ENCODE data around the gene KHSRP.
"Not testable (repeated sequence)": the region's sequence is repeated elsewhere in the genome, so short reads cannot be mapped to it uniquely, and the experiment has no call there.

KHSRP gene

DNA sequence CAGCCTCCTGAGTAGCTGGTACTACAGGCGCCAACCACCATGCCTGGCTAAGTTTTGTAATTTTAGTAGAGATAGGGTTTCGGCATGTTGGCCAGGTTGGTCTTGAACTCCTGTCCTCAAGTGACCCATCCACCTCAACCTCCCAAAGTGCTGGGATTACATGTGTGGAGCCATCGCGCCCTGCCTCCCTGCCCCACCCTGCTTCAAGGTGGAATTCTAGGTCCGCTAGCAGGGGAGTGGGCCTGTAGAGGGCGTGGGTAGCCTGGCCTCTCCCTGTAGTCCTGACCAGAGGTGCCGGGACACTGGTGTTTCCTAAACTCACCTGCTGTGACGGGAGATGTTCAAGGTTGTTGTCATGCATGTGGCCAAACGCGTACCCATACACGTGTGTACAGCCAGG is 8.6 kb upstream of the KHSRP start:
- no peak for TF ChIP-seq HDGF (IDR thresholded peaks at IDR 0.05; ENCODE audit: borderline replicate concordance)
- TF ChIP-seq SUZ12 (IDR thresholded peaks at IDR 0.05) = no peak
- TF ChIP-seq, protein P1, sequence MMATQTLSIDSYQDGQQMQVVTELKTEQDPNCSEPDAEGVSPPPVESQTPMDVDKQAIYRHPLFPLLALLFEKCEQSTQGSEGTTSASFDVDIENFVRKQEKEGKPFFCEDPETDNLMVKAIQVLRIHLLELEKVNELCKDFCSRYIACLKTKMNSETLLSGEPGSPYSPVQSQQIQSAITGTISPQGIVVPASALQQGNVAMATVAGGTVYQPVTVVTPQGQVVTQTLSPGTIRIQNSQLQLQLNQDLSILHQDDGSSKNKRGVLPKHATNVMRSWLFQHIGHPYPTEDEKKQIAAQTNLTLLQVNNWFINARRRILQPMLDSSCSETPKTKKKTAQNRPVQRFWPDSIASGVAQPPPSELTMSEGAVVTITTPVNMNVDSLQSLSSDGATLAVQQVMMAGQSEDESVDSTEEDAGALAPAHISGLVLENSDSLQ (IDR thresholded peaks at IDR 0.05) = no peak
- TF ChIP-seq ZNF384 (IDR thresholded peaks at IDR 0.05) = no peak
- TF ChIP-seq ARNT (IDR thresholded peaks at IDR 0.05) = no peak
- no peak for TF ChIP-seq L3MBTL2 (conservative IDR thresholded peaks at IDR 0.05)
- TF ChIP-seq BHLHE40 (IDR thresholded peaks at IDR 0.05; ENCODE audit: borderline replicate concordance) = no peak
- TF ChIP-seq NFRKB (IDR thresholded peaks at IDR 0.05) = no peak

DNA sequence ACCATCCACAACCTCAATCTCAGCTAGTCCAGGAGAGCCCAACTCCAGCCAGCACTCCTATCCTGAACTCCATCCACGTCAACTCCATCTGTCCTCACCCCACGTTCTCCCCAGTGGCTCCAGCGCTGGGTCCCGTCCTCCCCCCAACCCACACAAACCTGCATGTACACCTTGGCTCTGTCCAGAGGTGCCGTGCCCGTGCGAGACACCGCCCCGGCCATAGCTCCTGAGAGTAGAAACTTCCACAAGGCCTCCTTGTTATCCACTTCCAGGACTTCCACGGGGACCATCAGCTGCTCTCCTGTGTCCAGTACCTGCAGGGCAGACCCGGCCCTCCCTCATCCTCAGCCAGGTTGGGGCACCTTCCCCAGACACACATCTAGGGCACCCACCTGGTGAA is 7.3 kb upstream of the KHSRP start:
- POLR2A ChIA-PET = no interaction called here
- CTCF ChIA-PET = no interaction called here
- no peak for TF ChIP-seq FOXK2 (IDR thresholded peaks at IDR 0.05)
- no peak for TF ChIP-seq SUZ12 (IDR thresholded peaks at IDR 0.05)
- TF ChIP-seq ELF4 (IDR thresholded peaks at IDR 0.05) = no peak
- no peak for TF ChIP-seq FOXM1 (IDR thresholded peaks at IDR 0.05; ENCODE audit: borderline replicate concordance)
- no peak for TF ChIP-seq BHLHE40 (IDR thresholded peaks at IDR 0.05; ENCODE audit: borderline replicate concordance)
- no peak for TF ChIP-seq L3MBTL2 (conservative IDR thresholded peaks at IDR 0.05)
- no peak for TF ChIP-seq FOXA1 (IDR thresholded peaks at IDR 0.05)
- TF ChIP-seq SP1 (IDR thresholded peaks at IDR 0.05) = no peak
- no peak for TF ChIP-seq TARDBP (IDR thresholded peaks at IDR 0.05)
- TF ChIP-seq ARNT (IDR thresholded peaks at IDR 0.05) = no peak
- no peak for TF ChIP-seq LEF1 (IDR thresholded peaks at IDR 0.05; ENCODE audit: borderline replicate concordance)
- TF ChIP-seq NFRKB (IDR thresholded peaks at IDR 0.05) = no peak
- TF ChIP-seq, protein P1 (IDR thresholded peaks at IDR 0.05) = no peak
- no peak for TF ChIP-seq CTBP1 (IDR thresholded peaks at IDR 0.05; ENCODE audit: borderline replicate concordance)
- no peak for TF ChIP-seq ZNF384 (IDR thresholded peaks at IDR 0.05)
- no peak for TF ChIP-seq HDGF (IDR thresholded peaks at IDR 0.05; ENCODE audit: borderline replicate concordance)
- no peak for DNase-seq (ENCODE audit: extremely low spot score)

More for the DNA sequence above, 8.6 kb upstream of the KHSRP start:
- ChIA-PET POLR2A (interaction anchor here (1.3 kb wide), 1 partner anchor 8 kb away, joined by 3 read pairs; the partner anchor contains the start of gene KHSRP), CTCF (no interaction called here)
- DNase-seq (ENCODE audit: extremely low spot score) = no peak

DNA sequence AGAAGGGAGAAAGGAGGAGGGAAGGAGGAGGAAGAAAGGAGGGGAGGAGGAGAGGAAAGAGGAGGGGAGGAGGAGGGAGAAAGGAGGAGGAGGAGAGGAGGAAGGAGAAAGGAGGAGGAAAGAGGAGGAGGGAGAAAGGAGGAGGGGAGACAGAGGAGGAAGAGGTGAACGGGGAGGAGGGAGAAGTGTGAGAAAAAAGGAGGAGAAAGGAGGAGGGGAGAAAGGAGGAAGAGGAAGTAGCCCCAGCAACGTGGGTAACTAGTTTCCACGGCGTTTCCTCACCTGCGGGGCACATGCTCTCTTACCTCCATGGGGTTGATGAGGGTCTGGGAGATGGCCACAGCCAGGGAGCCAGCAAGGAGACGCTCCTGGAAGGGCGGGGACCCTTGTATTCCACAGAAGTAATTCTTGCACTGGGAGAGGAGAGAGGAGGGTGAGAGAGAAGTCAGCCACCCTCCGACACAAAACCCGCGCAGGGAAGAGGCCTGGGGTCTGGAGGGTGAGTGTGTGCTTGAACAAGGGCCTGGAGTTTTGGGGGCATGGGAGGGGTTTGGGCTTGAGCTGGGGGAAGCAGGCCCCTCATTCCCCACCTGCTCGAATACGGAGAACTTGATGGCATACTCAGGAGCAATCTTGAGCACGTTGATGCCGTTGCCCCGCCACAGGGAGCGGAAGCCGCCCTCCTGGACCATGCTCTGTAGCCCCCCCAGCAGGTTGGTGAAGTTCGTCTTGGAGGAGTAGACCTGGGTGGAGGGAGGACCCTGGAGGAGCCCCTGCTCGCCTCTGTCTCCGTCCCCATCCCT is 5.0 kb upstream of the KHSRP start:
- TF ChIP-seq NFRKB (IDR thresholded peaks at IDR 0.05) (no peak), ELF4 (IDR thresholded peaks at IDR 0.05) (no peak)
- CTCF ChIA-PET = no interaction called here
- no peak for DNase-seq (ENCODE audit: extremely low spot score)
- POLR2A ChIA-PET = no interaction called here

DNA sequence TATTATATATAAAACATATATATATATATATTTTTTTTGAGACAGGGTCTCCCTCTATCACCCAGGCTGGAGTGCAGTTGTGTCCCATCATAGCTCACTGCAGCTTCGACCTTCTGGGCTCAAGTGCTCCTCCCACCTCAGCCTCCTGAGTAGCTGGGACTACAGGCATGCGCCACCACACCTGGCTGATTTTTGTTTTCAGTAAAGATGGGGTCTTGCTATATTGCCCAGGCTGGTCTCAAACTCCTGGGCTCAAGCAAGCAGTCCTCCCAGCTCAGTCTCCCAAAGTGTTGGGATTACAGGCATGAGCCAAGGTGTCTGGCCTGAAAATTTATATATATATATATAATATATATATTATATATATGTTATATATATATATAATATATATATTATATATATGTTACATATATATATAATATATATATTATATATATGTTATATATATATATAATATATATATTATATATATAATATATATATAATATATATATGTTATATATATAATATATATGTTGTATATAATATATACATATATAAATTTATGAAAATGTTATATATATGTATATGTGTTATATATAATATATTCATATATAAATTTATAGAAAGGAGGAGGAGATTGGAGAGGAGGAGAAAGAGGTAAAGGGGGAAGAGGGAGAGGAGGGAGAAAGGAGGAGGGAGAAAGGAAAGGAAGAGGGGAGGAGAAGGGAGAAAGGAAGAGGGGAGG is 4.2 kb upstream of the KHSRP start:
- CTCF ChIA-PET; POLR2A ChIA-PET; DNase-seq (ENCODE audit: extremely low spot score): not testable (repeated sequence)

DNA sequence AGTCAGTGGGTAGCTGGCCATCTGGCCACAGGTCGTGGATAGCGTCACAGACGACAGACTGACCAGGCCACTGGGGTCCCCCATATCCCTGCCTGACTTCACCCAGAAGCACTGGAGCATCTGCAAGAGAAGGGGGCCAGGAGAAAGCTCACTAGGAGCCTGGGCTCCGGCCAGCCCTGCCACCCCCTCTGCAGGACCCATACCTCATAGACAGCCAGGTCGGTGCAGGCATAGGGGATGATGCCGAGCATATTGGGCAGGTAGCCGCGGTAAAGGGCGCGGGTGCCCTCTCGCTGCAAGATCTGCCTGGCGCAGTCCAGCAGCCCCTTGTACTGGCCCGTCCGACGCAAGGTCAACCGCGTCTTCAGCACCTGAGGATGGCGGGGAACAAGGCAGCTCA is 2.5 kb upstream of the KHSRP start:
- TF ChIP-seq LEF1 (IDR thresholded peaks at IDR 0.05; ENCODE audit: borderline replicate concordance) (no peak), ELF4 (IDR thresholded peaks at IDR 0.05) (no peak), L3MBTL2 (conservative IDR thresholded peaks at IDR 0.05) (no peak), ARNT (IDR thresholded peaks at IDR 0.05) (no peak), HDGF (IDR thresholded peaks at IDR 0.05; ENCODE audit: borderline replicate concordance) (no peak), SP1 (IDR thresholded peaks at IDR 0.05) (no peak), ZNF384 (IDR thresholded peaks at IDR 0.05) (no peak), FOXK2 (IDR thresholded peaks at IDR 0.05) (no peak), TARDBP (IDR thresholded peaks at IDR 0.05) (no peak), FOXA1 (IDR thresholded peaks at IDR 0.05) (no peak)
- POLR2A ChIA-PET = no interaction called here
- CTCF ChIA-PET = no interaction called here
- no peak for DNase-seq (ENCODE audit: extremely low spot score)

DNA sequence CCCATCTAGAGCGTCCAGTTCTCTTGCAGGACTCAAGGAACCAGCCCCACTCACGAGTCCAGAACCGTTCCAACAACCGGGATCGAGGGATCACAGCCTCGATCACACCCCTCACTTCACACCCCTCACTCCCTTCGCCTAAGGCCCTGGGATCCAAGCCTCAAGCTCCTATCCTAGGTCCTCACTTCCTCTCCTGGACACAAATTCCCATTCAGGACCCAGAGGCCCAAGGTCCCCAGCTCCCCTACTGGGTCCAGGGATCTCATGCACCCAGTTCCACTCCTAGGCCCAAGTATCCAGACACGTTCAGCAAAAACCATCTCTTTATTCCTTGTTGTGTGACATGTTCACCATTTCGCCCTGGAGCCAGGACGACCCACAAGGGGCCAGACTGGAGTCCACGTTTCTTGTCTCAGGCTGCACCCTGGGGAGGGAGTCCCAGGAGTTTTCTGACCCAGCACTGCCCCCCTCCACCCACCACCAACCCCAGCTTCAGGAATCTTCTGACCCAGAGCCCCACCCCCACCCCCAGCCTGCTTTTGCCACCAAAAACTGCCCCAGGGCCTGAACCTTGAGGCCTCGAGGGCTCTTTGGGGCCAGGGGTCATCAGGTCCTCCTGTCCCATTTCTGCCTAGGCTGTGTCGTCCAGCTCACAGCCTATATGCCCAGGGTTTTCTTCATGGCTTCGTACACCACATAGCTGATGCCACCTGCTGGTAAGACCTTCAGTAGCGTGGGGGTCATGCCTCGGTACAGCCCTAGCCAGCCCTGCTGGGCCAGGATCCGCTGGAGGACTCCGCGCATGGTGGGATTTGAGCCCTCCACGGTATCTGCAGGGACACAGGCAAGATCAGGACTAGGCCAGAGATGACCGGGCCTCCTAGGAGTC is 1.4 kb upstream of the KHSRP start:
- CTCF ChIA-PET = interaction anchor here (0.6 kb wide), 1 partner anchor 374 kb away, joined by 3 read pairs; no protein-coding TSS in a partner anchor
- no peak for DNase-seq (ENCODE audit: extremely low spot score)
- POLR2A ChIA-PET = interaction anchor here (0.8 to 2.4 kb wide), 9 partner anchors 10 to 65 kb away, joined by 3 to 14 read pairs (median 6); partner anchors contain the start of genes ALKBH7, CLPP, GTF2F1 and SLC25A23

More for the DNA sequence above, 1.4 kb upstream of the KHSRP start:
- TF ChIP-seq HDGF (IDR thresholded peaks at IDR 0.05; ENCODE audit: borderline replicate concordance) = no peak
- TF ChIP-seq TARDBP (IDR thresholded peaks at IDR 0.05) = no peak
- no peak for TF ChIP-seq LEF1 (IDR thresholded peaks at IDR 0.05; ENCODE audit: borderline replicate concordance)
- TF ChIP-seq L3MBTL2 (conservative IDR thresholded peaks at IDR 0.05) = peak; percentile 52
